ENCODE results near the gene GNA12. TPM values are rescaled to one million over a fixed set of nuclear protein-coding genes. Genes with fewer than 3 reads are reported as not detected.

Gene GNA12
- total RNA-seq, 8 experiments from 2014 or later = 9.7 to 33.3 (median 20.5) TPM

- no peak overlapping the region for H3K27ac ChIP-seq
- H3K4me3 ChIP-seq = no peak overlapping the region
- ATAC-seq (replicated peaks in 6 of 8) = no peak
- 14 to 100% (median 88%) methylated on average over 1 to 2 of the region's 2 CpGs; no CpG with 5 or more reads in 2 of the 10 experiments for WGBS, 10 experiments
- in situ Hi-C loops (cut with MboI; ENCODE audit: low pct_unique_long_range_greater_than_20kb in 2 of 9, low sequenced_read_pairs in 9 of 9, unreplicated experiment in 9 of 9) = no loop called here
- H3K4me1 ChIP-seq (replicated peaks in 1 of 2) = peaks cover 0 to 11% of the 10 kb centered on the region in 2 donors
Measured at GRCh38 chr7:2802101-2802500, 42.0 kb downstream of the GNA12 start.

- WGBS, 10 experiments = 29 to 100% (median 92%) methylated on average over 2 to 11 of the region's 16 CpGs; no CpG with 5 or more reads in 1 of the 10 experiments
- no peak overlapping the region for H3K27ac ChIP-seq
- no peak overlapping the region for H3K4me3 ChIP-seq
- in situ Hi-C loops (cut with MboI; ENCODE audit: low pct_unique_long_range_greater_than_20kb in 2 of 9, low sequenced_read_pairs in 9 of 9, unreplicated experiment in 9 of 9) = no loop called here
- H3K4me1 ChIP-seq (replicated peaks in 1 of 2) = peaks cover 0 to 11% of the 10 kb centered on the region in 2 donors
- peak in 2 of 8 experiments; percentile 66 to 91 for ATAC-seq (replicated peaks in 6 of 8)
Measured at GRCh38 chr7:2800931-2801688, 43.0 kb downstream of the GNA12 start.

GRCh38 chr7:2800220-2800930 lies 43.7 kb downstream of the GNA12 start:
- WGBS, 10 experiments = 87 to 100% (median 93%) methylated on average over 3 to 13 of the region's 14 CpGs; no CpG with 5 or more reads in 1 of the 10 experiments
- Histone ChIP-seq H3K4me3 (no peak overlapping the region), H3K27ac (no peak overlapping the region), H3K4me1 (replicated peaks in 1 of 2) (peaks cover 0 to 11% of the 10 kb centered on the region in 2 donors)
- in situ Hi-C loops (cut with MboI; ENCODE audit: low pct_unique_long_range_greater_than_20kb in 2 of 9, low sequenced_read_pairs in 9 of 9, unreplicated experiment in 9 of 9) = no loop called here
- ATAC-seq (replicated peaks in 6 of 8) = no peak

DNA sequence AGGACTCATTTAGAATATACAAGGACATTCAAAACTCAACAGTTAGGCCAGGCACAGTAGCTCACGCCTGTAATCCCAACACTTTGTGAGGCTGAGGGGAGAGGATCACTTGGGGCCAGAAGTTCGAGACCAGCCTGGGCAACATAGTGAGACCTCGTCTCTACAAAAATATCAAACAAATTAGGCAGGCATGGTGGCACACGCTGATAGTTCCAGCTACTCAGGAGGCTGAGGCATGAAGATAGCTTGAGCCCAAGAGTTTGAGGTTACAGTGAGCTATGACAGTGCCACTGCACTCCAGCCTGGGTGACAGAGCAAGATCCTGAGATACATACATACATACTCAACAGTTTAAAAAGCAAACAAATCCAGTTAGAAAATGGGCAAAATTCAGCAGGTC lies 44.9 kb downstream of the GNA12 start:
- Histone ChIP-seq H3K4me3 (no peak overlapping the region), H3K4me1 (replicated peaks in 1 of 2) (peaks cover 0 to 11% of the 10 kb centered on the region in 2 donors), H3K27ac (no peak overlapping the region)
- 80 to 100% (median 100%) methylated on average over 1 to 4 of the region's 4 CpGs; no CpG with 5 or more reads in 2 of the 10 experiments for WGBS, 10 experiments
- in situ Hi-C loops (cut with MboI; ENCODE audit: low pct_unique_long_range_greater_than_20kb in 2 of 9, low sequenced_read_pairs in 9 of 9, unreplicated experiment in 9 of 9) = no loop called here
- ATAC-seq (replicated peaks in 6 of 8) = no peak

GRCh38 chr7:2798669-2799068 lies 45.4 kb downstream of the GNA12 start:
- in situ Hi-C loops (cut with MboI; ENCODE audit: low pct_unique_long_range_greater_than_20kb in 2 of 9, low sequenced_read_pairs in 9 of 9, unreplicated experiment in 9 of 9) = no loop called here
- Histone ChIP-seq H3K27ac (no peak overlapping the region), H3K4me3 (no peak overlapping the region), H3K4me1 (replicated peaks in 1 of 2) (peaks cover 0 to 11% of the 10 kb centered on the region in 2 donors)
- 100% methylated on average over 1 of the region's 2 CpGs; no CpG with 5 or more reads in 6 of the 10 experiments for WGBS, 10 experiments
- no peak for ATAC-seq (replicated peaks in 6 of 8)

DNA sequence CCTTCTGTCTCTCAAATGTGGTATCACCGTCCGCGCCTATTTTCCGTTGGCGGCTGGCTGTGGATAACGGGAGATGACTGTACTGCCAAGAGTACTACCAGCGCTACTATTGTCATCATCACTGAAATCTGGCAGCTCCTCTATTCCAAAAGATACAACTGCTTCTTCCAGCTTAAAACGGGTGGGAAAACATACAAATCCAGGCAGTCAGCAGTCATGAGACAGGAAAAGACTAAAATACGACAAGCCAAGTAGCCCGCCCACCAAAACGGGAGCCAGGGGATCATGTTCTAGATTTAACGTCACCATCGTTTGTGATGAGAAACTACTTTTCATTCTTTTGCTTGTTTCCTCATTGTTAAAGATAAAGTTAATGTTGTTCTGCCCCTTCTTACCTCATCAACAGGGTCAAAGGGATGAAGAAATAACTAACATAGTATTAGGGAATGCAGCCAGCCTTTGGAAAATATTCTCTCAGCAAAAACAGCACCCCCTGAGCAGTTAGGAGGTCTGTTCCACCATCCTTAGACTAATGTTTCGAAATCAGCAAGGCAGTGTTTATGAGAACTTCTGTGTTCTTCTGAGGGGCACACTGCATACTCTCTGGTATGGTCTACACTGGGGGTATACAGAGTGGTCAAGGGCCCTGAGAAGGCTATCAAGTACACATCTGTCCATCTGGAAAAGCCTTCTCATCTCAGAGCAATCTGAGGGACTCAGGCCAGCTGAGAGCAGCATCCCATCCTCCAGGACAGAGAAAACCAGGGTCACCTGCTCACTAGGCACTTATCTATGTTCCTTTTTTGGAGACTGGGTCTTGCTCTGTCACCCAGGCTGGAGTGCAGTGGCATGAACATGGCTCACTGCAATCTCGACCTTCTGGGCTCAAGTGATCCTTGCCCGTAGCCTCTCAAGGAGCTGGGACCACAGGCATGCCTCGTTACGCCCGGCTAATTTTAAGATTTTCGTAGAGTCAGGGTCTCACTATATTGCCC lies 47.5 kb downstream of the GNA12 start:
- Histone ChIP-seq H3K27ac (no peak overlapping the region), H3K4me1 (replicated peaks in 1 of 2) (no peaks in the 10 kb centered on the region), H3K4me3 (no peak overlapping the region)
- in situ Hi-C loops (cut with MboI; ENCODE audit: low pct_unique_long_range_greater_than_20kb in 2 of 9, low sequenced_read_pairs in 9 of 9, unreplicated experiment in 9 of 9) = no loop called here
- peak in 2 of 8 experiments; percentile 38 to 63 for ATAC-seq (replicated peaks in 6 of 8)
- 25 to 96% (median 87%) methylated on average over 4 to 18 of the region's 20 CpGs for WGBS, 10 experiments

DNA sequence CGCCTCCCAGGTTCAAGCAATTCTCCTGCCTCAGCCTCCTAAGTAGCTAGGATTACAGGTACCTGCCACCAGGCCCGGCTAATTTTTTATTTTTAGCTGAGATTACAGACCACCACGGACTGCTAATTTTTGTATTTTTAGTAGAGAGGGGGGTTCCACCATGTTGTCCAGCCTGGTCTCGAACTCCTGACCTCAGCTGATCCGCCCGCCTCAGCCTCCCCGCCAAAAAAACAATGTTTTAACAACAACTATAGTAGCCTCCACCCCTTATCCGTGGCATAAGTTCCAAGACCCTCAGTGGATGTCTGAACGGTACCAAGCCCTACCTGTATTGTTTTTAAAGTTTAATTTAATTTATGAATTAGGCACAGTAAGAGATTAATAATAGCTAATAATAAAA lies 48.2 kb downstream of the GNA12 start:
- H3K4me3 ChIP-seq = no peak overlapping the region
- 61 to 100% (median 78%) methylated on average over 1 to 8 of the region's 9 CpGs for WGBS, 10 experiments
- no peak for ATAC-seq (replicated peaks in 6 of 8)
- peaks cover 0 to 4% of the 10 kb centered on the region in 2 donors for H3K4me1 ChIP-seq (replicated peaks in 1 of 2)
- in situ Hi-C loops (cut with MboI; ENCODE audit: low pct_unique_long_range_greater_than_20kb in 2 of 9, low sequenced_read_pairs in 9 of 9, unreplicated experiment in 9 of 9) = no loop called here
- no peak overlapping the region for H3K27ac ChIP-seq

DNA sequence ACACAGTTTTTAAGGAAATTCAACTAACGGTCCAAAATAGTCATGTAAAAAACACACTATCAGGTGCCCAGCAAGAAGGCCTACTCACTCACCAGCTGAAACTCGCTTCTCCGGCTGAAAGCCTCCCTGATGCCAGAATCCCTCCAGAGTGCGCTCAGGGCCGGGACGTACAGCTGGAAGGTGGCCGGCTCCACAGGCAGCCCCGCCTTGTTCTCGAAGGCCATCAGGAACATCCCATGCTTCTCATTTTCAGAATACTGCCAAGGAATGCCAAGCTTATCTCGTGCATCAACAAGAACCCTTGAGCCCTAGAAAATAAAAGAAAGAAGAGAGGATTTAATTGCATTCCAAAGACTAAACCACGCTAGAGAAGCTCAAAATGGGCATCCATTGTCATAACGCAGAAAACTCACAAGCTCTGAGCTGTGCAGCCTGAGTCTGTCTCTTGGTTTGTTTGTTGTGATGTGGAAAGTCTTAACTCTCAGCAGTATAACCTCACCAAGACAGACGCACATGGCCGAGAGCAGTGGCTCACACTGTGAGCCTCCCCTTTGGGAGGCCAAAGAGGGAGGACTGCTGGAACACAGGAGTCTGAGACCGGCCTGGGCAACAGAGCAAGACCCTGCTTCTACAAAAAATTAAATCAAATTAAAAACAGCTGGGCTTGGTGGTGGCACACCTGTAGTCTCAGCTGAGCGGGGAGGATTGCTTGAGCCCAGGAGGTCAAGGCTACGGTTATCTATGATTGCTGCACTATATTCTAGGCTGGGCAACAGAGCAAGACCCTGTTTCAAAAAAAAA lies 49.1 kb downstream of the GNA12 start:
- in situ Hi-C loops (cut with MboI; ENCODE audit: low pct_unique_long_range_greater_than_20kb in 2 of 9, low sequenced_read_pairs in 9 of 9, unreplicated experiment in 9 of 9) = no loop called here
- Histone ChIP-seq H3K4me1 (replicated peaks in 1 of 2) (peaks cover 0 to 5% of the 10 kb centered on the region in 2 donors), H3K4me3 (no peak overlapping the region), H3K27ac (no peak overlapping the region)
- no peak for ATAC-seq (replicated peaks in 6 of 8)
- WGBS, 10 experiments = 80 to 100% (median 91%) methylated on average over 3 to 14 of the region's 17 CpGs

- 80 to 100% (median 96%) methylated on average over 1 to 15 of the region's 16 CpGs for WGBS, 10 experiments
- no peak for ATAC-seq (replicated peaks in 6 of 8)
- H3K4me3 ChIP-seq = no peak overlapping the region
- H3K27ac ChIP-seq = no peak overlapping the region
- H3K4me1 ChIP-seq (replicated peaks in 1 of 2) = peaks cover 0 to 7% of the 10 kb centered on the region in 2 donors
- in situ Hi-C loops (cut with MboI; ENCODE audit: low pct_unique_long_range_greater_than_20kb in 2 of 9, low sequenced_read_pairs in 9 of 9, unreplicated experiment in 9 of 9) = no loop called here
Measured at GRCh38 chr7:2792856-2793487, 51.1 kb downstream of the GNA12 start.

DNA sequence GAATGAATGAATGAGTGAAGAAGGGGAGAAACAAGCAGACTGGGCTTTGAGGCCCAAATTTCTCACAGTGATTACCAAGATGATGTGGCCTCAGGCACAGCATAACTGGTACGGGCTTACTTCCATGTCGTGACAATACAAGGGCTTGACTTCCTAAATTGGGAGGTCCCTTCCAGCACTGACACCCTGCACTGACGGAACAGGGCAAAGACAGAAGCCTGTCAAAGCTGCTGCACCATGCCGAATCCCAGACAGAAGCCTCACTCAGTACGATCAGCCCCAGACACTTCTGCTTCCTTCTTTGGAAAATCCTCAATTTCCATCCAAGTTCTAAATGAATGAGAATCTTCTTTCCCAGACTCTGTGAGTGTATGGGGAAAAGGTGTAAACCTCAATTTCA lies 51.9 kb downstream of the GNA12 start:
- no peak for ATAC-seq (replicated peaks in 6 of 8)

GRCh38 chr7:2791390-2791789 lies 52.7 kb downstream of the GNA12 start:
- in situ Hi-C loops (cut with MboI; ENCODE audit: low pct_unique_long_range_greater_than_20kb in 2 of 9, low sequenced_read_pairs in 9 of 9, unreplicated experiment in 9 of 9) = no loop called here
- peaks cover 0 to 7% of the 10 kb centered on the region in 2 donors for H3K4me1 ChIP-seq (replicated peaks in 1 of 2)
- H3K27ac ChIP-seq = no peak overlapping the region
- H3K4me3 ChIP-seq = no peak overlapping the region
- no peak for ATAC-seq (replicated peaks in 6 of 8)
- WGBS, 10 experiments = 83 to 100% (median 89%) methylated on average over 1 to 3 of the region's 5 CpGs; no CpG with 5 or more reads in 5 of the 10 experiments

More for the DNA sequence above, 51.9 kb downstream of the GNA12 start:
- in situ Hi-C loops (cut with MboI; ENCODE audit: low pct_unique_long_range_greater_than_20kb in 2 of 9, low sequenced_read_pairs in 9 of 9, unreplicated experiment in 9 of 9) = no loop called here
- no peak overlapping the region for H3K27ac ChIP-seq
- no peak overlapping the region for H3K4me3 ChIP-seq
- H3K4me1 ChIP-seq (replicated peaks in 1 of 2) = peaks cover 0 to 7% of the 10 kb centered on the region in 2 donors
- 95 to 100% (median 100%) methylated on average over 1 to 5 of the region's 5 CpGs; no CpG with 5 or more reads in 2 of the 10 experiments for WGBS, 10 experiments

Data from motor neuron (in vitro differentiated cells).